ENCODE measurements around the gene OR52M1. TPM values are rescaled to one million over a fixed set of nuclear protein-coding genes. Genes with fewer than 3 reads are reported as not detected.

OR52M1 gene
- total and polyA plus RNA-seq, 12 donors = not detected

- no peak overlapping the region for H3K4me3 ChIP-seq
- intact Hi-C loops (cut with DNase I) = no loop called here
- no peaks in the 10 kb centered on the region for H3K9me3 ChIP-seq (replicated peaks in 1 of 3)
- no peaks in the 10 kb centered on the region for H3K4me1 ChIP-seq (replicated peaks in 1 of 2)
- H3K27ac ChIP-seq = no peak overlapping the region
- no peak for DNase-seq
- WGBS, 4 donors = 46 to 61% (median 52%) methylated on average over 2 of the region's 2 CpGs
- TF ChIP-seq, protein P1, sequence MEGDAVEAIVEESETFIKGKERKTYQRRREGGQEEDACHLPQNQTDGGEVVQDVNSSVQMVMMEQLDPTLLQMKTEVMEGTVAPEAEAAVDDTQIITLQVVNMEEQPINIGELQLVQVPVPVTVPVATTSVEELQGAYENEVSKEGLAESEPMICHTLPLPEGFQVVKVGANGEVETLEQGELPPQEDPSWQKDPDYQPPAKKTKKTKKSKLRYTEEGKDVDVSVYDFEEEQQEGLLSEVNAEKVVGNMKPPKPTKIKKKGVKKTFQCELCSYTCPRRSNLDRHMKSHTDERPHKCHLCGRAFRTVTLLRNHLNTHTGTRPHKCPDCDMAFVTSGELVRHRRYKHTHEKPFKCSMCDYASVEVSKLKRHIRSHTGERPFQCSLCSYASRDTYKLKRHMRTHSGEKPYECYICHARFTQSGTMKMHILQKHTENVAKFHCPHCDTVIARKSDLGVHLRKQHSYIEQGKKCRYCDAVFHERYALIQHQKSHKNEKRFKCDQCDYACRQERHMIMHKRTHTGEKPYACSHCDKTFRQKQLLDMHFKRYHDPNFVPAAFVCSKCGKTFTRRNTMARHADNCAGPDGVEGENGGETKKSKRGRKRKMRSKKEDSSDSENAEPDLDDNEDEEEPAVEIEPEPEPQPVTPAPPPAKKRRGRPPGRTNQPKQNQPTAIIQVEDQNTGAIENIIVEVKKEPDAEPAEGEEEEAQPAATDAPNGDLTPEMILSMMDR (IDR thresholded peaks at IDR 0.05) = no peak
- TF ChIP-seq POLR2A (IDR thresholded peaks at IDR 0.05) = no peak
- peaks cover 5% of the 10 kb centered on the region for H3K27me3 ChIP-seq
- no peaks in the 10 kb centered on the region for H3K36me3 ChIP-seq (replicated peaks in 1 of 2)
Measured at GRCh38 chr11:4508886-4509285, 36.1 kb upstream of the OR52M1 start.

DNA sequence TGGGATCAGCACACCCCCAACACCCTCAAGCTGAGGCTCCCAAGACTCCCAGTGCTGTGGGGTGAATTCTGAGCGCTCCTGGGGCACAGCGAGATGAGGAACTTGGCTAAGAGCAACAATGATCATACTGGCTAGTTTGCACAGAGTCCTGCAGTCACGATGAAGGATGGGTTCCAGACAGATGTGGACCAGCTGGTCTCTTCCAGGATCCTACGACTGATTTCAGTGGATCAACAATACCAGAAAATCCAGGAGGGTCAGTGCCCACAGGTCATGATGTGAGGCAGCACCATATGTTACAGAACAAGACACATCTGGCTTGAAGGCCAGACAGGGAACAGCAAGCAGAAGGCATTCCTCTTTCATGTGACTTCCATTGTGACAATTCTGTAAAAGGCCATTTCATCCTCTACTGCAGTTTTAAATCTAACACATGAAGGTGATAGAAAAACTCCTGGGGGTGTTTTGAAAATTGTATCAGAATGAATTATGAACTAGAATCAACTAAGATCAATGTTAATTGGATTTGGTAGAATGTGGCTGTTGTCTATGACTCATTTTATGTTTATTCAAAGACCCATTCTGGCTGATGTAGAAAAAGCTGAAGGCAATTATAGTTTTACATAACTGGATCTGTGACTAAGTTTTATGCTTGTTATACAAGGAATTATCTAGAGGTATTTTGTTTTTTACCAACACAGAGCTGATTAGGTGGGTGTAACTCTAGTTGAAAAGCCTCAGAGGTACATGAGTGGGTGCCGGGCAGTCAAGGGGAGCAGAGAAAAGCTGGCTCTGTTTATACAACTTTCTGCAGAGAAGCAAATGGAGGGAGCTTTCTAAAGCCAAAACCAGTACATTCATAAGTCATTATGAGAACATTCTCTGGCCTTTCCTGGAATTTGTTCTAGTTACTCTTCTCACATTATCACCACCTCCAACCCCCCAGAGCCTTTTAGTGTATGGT, 33.4 kb upstream of the OR52M1 start:
- no peaks in the 10 kb centered on the region for H3K9me3 ChIP-seq (replicated peaks in 1 of 3)
- intact Hi-C loops (cut with DNase I) = no loop called here
- H3K27ac ChIP-seq = no peak overlapping the region
- no peak for DNase-seq
- H3K36me3 ChIP-seq (replicated peaks in 1 of 2) = no peaks in the 10 kb centered on the region
- TF ChIP-seq POLR2A (IDR thresholded peaks at IDR 0.05) = no peak
- TF ChIP-seq, protein P1 (IDR thresholded peaks at IDR 0.05) = no peak
- WGBS, 4 donors = 25 to 67% (median 57%) methylated on average over 4 to 5 of the region's 5 CpGs
- H3K27me3 ChIP-seq = no peaks in the 10 kb centered on the region
- no peaks in the 10 kb centered on the region for H3K4me1 ChIP-seq (replicated peaks in 1 of 2)
- no peak overlapping the region for H3K4me3 ChIP-seq

DNA sequence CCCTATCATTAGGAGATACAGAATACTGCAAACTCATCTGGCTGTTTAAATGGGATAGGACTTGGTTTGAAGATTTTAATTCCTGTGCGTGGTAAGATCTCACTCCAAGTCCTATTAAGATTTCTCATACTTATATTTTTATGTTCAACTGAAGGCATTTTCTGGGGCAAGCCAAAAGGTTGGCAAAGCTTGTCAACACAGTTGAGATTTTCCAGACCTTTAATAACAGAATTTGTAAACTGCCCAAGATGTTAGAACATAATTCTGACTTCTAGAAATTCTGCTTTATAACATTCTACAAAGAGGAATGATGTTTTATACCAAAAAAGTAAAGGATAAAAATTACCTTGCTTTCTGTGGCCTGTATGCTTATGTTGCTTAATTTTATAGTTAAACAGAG, 30.8 kb upstream of the OR52M1 start:
- Histone ChIP-seq H3K4me3 (no peak overlapping the region), H3K27me3 (no peaks in the 10 kb centered on the region), H3K9me3 (replicated peaks in 1 of 3) (no peaks in the 10 kb centered on the region), H3K27ac (no peak overlapping the region), H3K36me3 (replicated peaks in 1 of 2) (no peaks in the 10 kb centered on the region), H3K4me1 (replicated peaks in 1 of 2) (no peaks in the 10 kb centered on the region)
- TF ChIP-seq, protein P1 (IDR thresholded peaks at IDR 0.05) = no peak
- TF ChIP-seq POLR2A (IDR thresholded peaks at IDR 0.05) = no peak
- whole genome bisulfite sequencing, 4 donors = 60 to 95% (median 66%) methylated on average over 1 of the region's 1 CpG
- no peak for DNase-seq
- intact Hi-C loops (cut with DNase I) = no loop called here

DNA sequence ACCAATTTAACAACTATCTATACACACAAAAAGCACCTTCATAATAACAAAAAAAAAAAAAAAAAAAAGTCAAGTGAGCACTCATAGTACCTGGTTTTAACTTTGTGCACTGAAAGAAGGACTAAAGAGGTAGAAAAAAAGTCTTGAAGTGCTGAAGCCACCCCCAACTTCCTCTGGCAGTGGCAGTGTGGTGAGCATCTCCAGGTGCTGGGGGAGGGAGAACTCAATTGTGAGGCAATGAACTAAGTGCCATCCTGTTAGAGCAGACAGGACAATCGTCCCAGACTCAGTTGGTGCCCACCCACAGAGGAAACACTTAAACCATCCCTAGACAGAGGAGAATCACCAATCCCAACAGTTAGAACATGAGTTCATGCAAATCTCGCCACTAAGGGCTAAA, 22.7 kb upstream of the OR52M1 start:
- no peak for DNase-seq
- Histone ChIP-seq H3K27me3 (peaks cover 3% of the 10 kb centered on the region), H3K4me3 (no peak overlapping the region), H3K36me3 (replicated peaks in 1 of 2) (no peaks in the 10 kb centered on the region), H3K9me3 (replicated peaks in 1 of 3) (no peaks in the 10 kb centered on the region), H3K4me1 (replicated peaks in 1 of 2) (no peaks in the 10 kb centered on the region), H3K27ac (no peak overlapping the region)
- intact Hi-C loops (cut with DNase I) = no loop called here
- TF ChIP-seq, protein P1 (IDR thresholded peaks at IDR 0.05) = no peak
- no peak for TF ChIP-seq POLR2A (IDR thresholded peaks at IDR 0.05)
- WGBS, 4 donors = 41 to 52% (median 46%) methylated on average over 2 of the region's 2 CpGs

Measured in adrenal gland (tissue), 12 donors.